Stimulated activated CD4-positive, alpha-beta T cell treated with anti-CD3 and anti-CD28 coated beads, Interleukin-2, amount 100 ng/mL, for 4 hours (primary cell): ENCODE measurements around the gene RFNG.

Experiments used
- DNase-seq: peaks from one replicate; pipeline ENCODE4 v3.0.0-alpha.2; 2020; ENCODE audit warnings: low read depth

Gene RFNG

GRCh38 chr17:82077617-82078358 is 26.2 kb upstream of the RFNG start:
- no peak for DNase-seq

- DNase-seq: no peak
These were observed 25.4 kb upstream of the RFNG start for GRCh38 chr17:82076785-82077591.

GRCh38 chr17:82076018-82076784 is 24.6 kb upstream of the RFNG start:
- DNase-seq: no peak

- DNase-seq: no peak
These were observed 21.8 kb upstream of the RFNG start for GRCh38 chr17:82073446-82073845.

- no peak for DNase-seq
These were observed 21.2 kb upstream of the RFNG start for GRCh38 chr17:82072827-82073226.

- no peak for DNase-seq
These were observed 19.0 kb upstream of the RFNG start for GRCh38 chr17:82070611-82071010.

- DNase-seq: peak; percentile 52
These were observed 14.2 kb upstream of the RFNG start, which contains the start of gene DUS1L for GRCh38 chr17:82065638-82066303. TSS of gene DUS1L (minus strand) at chr17:82065804. CDS start at chr17:82065059, 745 bp downstream.

- DNase-seq: peak; percentile 23
These were observed 13.6 kb upstream of the RFNG start for GRCh38 chr17:82065193-82065637.

GRCh38 chr17:82064433-82065192 is 13.0 kb upstream of the RFNG start:
- no peak for DNase-seq

- DNase-seq: no peak
These were observed 12.1 kb upstream of the RFNG start for GRCh38 chr17:82063424-82064415.

- DNase-seq: no peak
These were observed 11.4 kb upstream of the RFNG start for GRCh38 chr17:82062984-82063368.

- DNase-seq: no peak
These were observed 10.7 kb upstream of the RFNG start for GRCh38 chr17:82062076-82062983.

GRCh38 chr17:82061047-82061925 is 9.7 kb upstream of the RFNG start:
- DNase-seq: no peak

GRCh38 chr17:82060614-82061013 is 9.0 kb upstream of the RFNG start:
- no peak for DNase-seq

GRCh38 chr17:82060001-82060380 is 8.4 kb upstream of the RFNG start:
- DNase-seq: no peak

GRCh38 chr17:82059272-82060000 is 7.8 kb upstream of the RFNG start:
- no peak for DNase-seq

- DNase-seq: no peak
These were observed 7.2 kb upstream of the RFNG start for GRCh38 chr17:82058855-82059249.
